ENCODE measurements around the gene HSPB3.
"Not testable (repeated sequence)": the region's sequence is repeated elsewhere in the genome, so short reads cannot be mapped to it uniquely, and the experiment has no call there.

Gene HSPB3

GRCh38 chr5:54457094-54457862 is 1.8 kb downstream of the HSPB3 start:
- no peak for DNase-seq

- no peak for DNase-seq
Observed at GRCh38 chr5:54458221-54458620, 2.7 kb downstream of the HSPB3 start.

DNA sequence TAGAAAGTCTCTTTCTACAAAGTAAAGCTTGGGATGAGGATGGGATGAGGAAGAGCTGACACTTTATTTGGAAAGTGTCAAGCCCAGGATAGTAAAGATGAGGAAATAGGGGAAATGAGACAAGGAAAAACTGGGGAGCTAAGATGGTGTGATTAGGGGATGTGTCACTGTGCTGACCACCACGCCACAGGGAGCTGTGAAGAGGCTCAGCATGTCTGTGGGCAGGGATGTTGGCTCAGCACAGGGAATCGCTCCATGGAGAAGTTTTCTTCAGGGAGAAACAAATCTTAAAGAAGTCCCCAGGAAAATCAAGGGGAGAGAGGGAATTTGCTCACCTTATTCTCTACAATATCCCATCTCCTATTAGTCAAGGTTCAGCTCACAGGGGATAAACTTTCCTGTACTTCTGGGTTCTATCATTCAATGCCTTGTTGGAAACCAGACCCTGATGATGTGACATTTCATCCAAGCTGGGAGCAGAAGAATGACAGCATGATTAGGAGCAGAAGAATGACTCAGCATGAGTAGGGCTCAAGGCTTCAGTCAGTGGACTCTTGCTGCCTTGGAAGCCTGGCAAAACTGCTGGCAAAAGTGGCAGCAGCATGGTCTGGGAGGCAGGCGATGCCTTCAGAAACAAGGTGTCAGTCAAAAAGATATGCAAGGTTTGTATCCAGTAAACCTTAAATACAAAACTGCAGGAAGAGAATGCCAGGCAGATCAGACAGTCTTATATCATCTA is 4.9 kb downstream of the HSPB3 start:
- DNase-seq, result no peak

- no peak for DNase-seq
Observed at GRCh38 chr5:54462281-54462680, 6.8 kb downstream of the HSPB3 start.

GRCh38 chr5:54463713-54464112 is 8.2 kb downstream of the HSPB3 start:
- no peak for DNase-seq

- DNase-seq, result no peak
Observed at GRCh38 chr5:54469622-54470021, 14.1 kb downstream of the HSPB3 start.

DNA sequence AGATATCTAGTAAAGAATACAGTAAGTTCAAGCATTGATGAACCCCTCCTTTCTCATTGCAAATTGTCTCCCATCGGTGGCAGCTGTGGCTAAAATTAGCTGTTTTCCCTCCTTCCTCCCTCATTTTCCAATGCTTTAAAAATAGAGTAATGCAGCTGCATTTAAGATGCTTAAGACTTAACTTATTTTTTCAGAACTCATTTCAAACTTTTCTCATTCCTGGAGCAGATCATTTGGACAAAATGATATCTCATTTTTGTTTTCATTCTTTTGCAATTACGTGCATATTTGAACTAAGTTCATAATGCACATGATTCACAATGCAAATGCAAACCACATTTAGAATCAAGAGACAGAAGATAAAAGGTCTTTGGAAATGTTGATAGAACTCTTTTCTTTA is 14.6 kb downstream of the HSPB3 start:
- no peak for DNase-seq

- no peak for DNase-seq
Observed at GRCh38 chr5:54470677-54471076, 15.2 kb downstream of the HSPB3 start.

DNA sequence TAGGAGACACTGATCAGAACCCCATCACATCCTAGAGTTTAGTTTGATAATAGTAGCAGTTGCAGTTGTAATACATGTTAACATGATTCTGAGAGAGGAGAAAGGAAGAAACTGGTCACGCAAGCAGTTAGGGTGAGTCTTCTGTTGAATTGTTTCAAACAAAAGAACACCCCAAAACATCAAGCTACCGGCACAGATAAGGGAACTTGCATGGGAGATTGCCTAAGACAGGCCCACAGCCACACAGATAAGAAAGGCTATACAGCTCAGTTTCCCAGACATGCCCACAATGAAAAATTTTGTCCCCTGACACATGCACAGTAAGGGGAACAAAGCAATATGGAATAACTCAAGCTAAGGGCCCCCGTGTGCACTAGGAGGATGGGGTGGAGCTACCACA is 15.9 kb downstream of the HSPB3 start:
- no peak for DNase-seq

DNA sequence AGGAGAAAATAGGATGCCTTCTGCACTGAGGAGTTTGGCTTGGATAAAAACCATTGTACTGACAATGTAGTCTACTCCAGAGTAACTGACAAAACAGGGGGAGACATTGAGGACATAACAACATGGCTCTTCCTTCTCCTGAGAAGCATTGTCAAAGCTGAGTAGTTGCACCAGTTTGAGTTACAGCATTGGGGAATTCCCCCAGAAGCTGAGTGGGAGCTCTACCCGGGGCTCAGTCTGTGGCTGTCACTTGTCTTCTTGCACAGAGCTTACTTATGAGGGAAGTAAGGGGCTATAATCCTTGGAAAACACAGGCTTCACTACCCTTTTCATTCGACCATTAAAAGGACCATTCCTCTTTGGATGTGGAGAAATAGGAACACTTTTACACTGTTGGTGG is 21.2 kb downstream of the HSPB3 start:
- DNase-seq, result no peak

- no peak for DNase-seq
Observed at GRCh38 chr5:54477941-54478478, 22.5 kb downstream of the HSPB3 start.

DNA sequence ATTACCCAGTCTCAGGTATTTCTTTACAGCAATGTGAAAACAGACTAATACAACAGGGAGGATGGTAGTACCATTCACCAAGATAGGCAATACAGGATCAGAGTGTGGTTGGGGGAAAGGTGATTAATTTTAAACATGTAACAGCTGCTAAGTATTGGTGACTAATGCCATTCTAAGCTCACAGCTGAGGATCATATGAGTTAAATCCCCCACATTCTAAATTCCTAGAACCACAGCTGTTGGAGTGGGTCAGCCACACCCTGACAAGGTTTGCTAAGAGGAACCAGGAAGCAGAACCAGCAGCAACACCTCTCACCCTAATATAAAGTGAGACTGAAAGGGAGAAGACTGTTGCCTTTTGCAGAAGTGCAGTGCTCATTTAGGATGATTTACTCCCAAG is 24.8 kb downstream of the HSPB3 start:
- DNase-seq, result no peak

- no peak for DNase-seq
Observed at GRCh38 chr5:54484219-54484894, 28.9 kb downstream of the HSPB3 start.

GRCh38 chr5:54485659-54486058 is 30.2 kb downstream of the HSPB3 start:
- DNase-seq, result not testable (repeated sequence)

DNA sequence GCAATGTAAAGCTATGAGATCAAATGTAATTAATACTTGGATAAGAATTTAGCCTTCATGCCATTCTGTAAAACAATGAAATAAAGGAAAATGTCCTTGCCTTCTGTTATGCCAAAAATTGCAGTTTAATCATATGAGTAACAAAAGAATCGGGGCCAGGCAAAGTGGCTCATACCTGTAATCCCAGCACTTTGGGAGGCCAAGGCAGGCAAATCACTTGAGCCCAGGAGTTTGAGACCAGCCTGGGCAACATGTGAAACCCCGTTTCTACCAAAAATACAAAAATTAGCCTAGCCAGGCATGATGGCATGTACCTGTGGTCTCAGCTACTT is 34.1 kb downstream of the HSPB3 start:
- not testable (repeated sequence) for DNase-seq

GRCh38 chr5:54491326-54491725 is 35.8 kb downstream of the HSPB3 start:
- no peak for DNase-seq

DNA sequence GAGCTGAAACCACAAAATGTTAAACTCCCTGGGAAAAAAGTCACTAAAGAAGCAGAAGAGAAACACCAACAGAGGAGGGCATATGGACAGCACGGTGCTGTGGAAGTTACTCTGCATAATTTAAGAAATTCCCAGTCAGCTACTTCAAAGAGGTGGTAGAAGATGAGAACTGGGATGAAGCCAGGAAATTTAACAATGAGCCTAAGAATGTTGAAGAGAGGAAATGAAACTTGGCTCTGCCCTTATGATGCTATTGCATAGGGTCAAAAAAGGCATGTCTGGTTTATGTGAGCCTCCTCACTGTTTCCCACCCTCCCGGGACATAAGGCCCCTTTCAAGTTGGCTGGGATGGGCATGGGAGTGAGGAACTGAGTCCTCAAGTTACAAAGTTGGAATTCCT is 36.7 kb downstream of the HSPB3 start:
- no peak for DNase-seq

- DNase-seq, result no peak
Observed at GRCh38 chr5:54495027-54495426, 39.5 kb downstream of the HSPB3 start.

All from stimulated activated CD4-positive, alpha-beta T cell treated with anti-CD3 and anti-CD28 coated beads, Interleukin-4, amount 100 ng/mL, for 1 hour (primary cell).